SK-N-SH (cell line): ENCODE results near the gene PHF14. TPM values are rescaled to one million over a fixed set of nuclear protein-coding genes. Genes with fewer than 3 reads are reported as not detected.

Experiments used
- CTCF ChIA-PET: fragments of 300-600, 350-600 bp; formaldehyde crosslinking; extraction: SDS; loops from one replicate; lab custom pipeline; 2021; lab: Yijun Ruan, JAX
- POLR2A ChIA-PET: fragments of 350-600 bp; sonication (Branson Sonifier 250); formaldehyde crosslinking; extraction: SDS; loops from one replicate; lab custom pipeline; 2020; ENCODE audit warnings: antibody characterized with exemption, inconsistent platforms; lab: Yijun Ruan, JAX
- DNase-seq: peaks from one replicate; pipeline ENCODE4 v3.0.0; 2012
- H2AFZ ChIP-seq: fragments of 200-600 bp; sonication (generic); 2 replicates; pipeline ENCODE4 v1.8.1; 2016; ENCODE audit warnings: antibody characterized with exemption, mild to moderate bottlenecking, low read depth
- H3F3A ChIP-seq: fragments of 200-600 bp; sonication (generic); replicated peaks from 2 replicates; pipeline ENCODE3; 2016; ENCODE audit warnings: antibody characterized with exemption, mild to moderate bottlenecking; ENCODE audit not compliant: insufficient read depth
- H3K27ac ChIP-seq, 2 experiments: fragments of 200-500 bp in 1 of 2; fragments of 200-600 bp in 1 of 2; sonication (Bioruptor generic) in 1 of 2; sonication (generic), shearing (Covaris generic) in 1 of 2; 2 replicates each; pipeline versions ENCODE4 v1.5.1 to v1.6.1; 2014 to 2016; ENCODE audit warnings: low read depth in 2 of 2, inconsistent platforms in 1 of 2, low read length in 1 of 2, mild to moderate bottlenecking in 1 of 2, mixed read lengths in 1 of 2
- H3K27me3 ChIP-seq: fragments of 200-600 bp; sonication (generic), shearing (Covaris generic); 2 replicates; pipeline ENCODE4 v1.6.1; 2016; ENCODE audit warnings: mixed run types; ENCODE audit not compliant: insufficient read depth
- H3K36me3 ChIP-seq, 2 experiments: fragments of 200-500 bp in 1 of 2; fragments of 200-600 bp in 1 of 2; sonication (Bioruptor generic) in 1 of 2; sonication (generic) in 1 of 2; replicated peaks in 1 of 2; 2 replicates each; pipeline versions ENCODE3 to v1.5.1; 2014 to 2016; ENCODE audit warnings: low read length in 1 of 2, mild to moderate bottlenecking in 1 of 2; ENCODE audit not compliant: insufficient read depth in 2 of 2, control insufficient read depth in 1 of 2
- H3K4me1 ChIP-seq, 2 experiments: fragments of 200-500 bp in 1 of 2; fragments of 200-600 bp in 1 of 2; sonication (Bioruptor generic) in 1 of 2; sonication (generic), shearing (Covaris generic) in 1 of 2; 2 replicates each; pipeline versions ENCODE4 v1.5.1 to v1.6.1; 2014 to 2016; ENCODE audit warnings: low read depth in 1 of 2, low read length in 1 of 2, mixed run types in 1 of 2; ENCODE audit not compliant: insufficient read depth in 2 of 2, control insufficient read depth in 1 of 2
- H3K4me2 ChIP-seq: fragments of 200-600 bp; sonication (generic), shearing (Covaris generic); 2 replicates; pipeline ENCODE4 v1.6.1; 2017; ENCODE audit warnings: mixed run types
- H3K4me3 ChIP-seq, 2 experiments: fragments of 200-500 bp in 1 of 2; fragments of 200-600 bp in 1 of 2; sonication (Bioruptor generic) in 1 of 2; sonication (generic), shearing (Covaris generic) in 1 of 2; 2 replicates each; pipeline versions ENCODE4 v1.5.1 to v1.8.1; 2014 to 2016; ENCODE audit warnings: low read depth in 2 of 2, inconsistent platforms in 1 of 2, low read length in 1 of 2, mild to moderate bottlenecking in 1 of 2, mixed read lengths in 1 of 2, moderate library complexity in 1 of 2
- H3K79me2 ChIP-seq: fragments of 200-600 bp; sonication (generic); 2 replicates; pipeline ENCODE4 v1.8.1; 2017; ENCODE audit warnings: mild to moderate bottlenecking; ENCODE audit not compliant: insufficient read depth
- H3K9ac ChIP-seq: fragments of 200-600 bp; sonication (generic); 2 replicates; pipeline ENCODE4 v1.6.1; 2017; ENCODE audit warnings: mixed run types
- H3K9me2 ChIP-seq: fragments of 200-600 bp; sonication (generic); 2 replicates; pipeline ENCODE4 v1.6.1; 2017; ENCODE audit warnings: mixed run types
- H3K9me3 ChIP-seq: fragments of 200-600 bp; sonication (generic); 2 replicates; pipeline ENCODE4 v1.6.1; 2017; ENCODE audit warnings: mixed run types, mild to moderate bottlenecking, moderate library complexity
- H4K20me1 ChIP-seq: fragments of 200-600 bp; sonication (generic); 2 replicates; pipeline ENCODE4 v1.6.1; 2017; ENCODE audit warnings: mild to moderate bottlenecking, mixed run types; ENCODE audit not compliant: insufficient read depth
- CHD2 ChIP-seq: fragments of 150-350 bp; IDR thresholded peaks from 2 replicates; pipeline ENCODE4 v1.6.1; 2018; ENCODE audit warnings: low read length; ENCODE audit not compliant: partially characterized antibody
- ELF1 ChIP-seq: IDR thresholded peaks from 2 replicates; pipeline ENCODE4 v1.4.0; 2012
- EP300 ChIP-seq, 2 experiments: IDR thresholded peaks; 2 replicates each; pipeline versions ENCODE4 v1.4.0 to v1.6.1; 2012; ENCODE audit warnings: borderline replicate concordance in 1 of 2, low read depth in 1 of 2, low read length in 1 of 2
- EZH2phosphoT487 ChIP-seq: fragments of 200-600 bp; sonication (generic); IDR thresholded peaks from 2 replicates; pipeline ENCODE4 v1.6.1; 2017; ENCODE audit warnings: low read depth, mixed run types, mild to moderate bottlenecking, antibody characterized with exemption, moderate library complexity, borderline replicate concordance
- FOXJ3 ChIP-seq: sonication (generic); formaldehyde crosslinking; IDR thresholded peaks from 2 replicates; pipeline ENCODE4 v1.5.1; 2020; ENCODE audit warnings: mild to moderate bottlenecking, missing genetic modification reagents
- GATA2 ChIP-seq: sonication (generic); formaldehyde crosslinking; IDR thresholded peaks from 2 replicates; pipeline ENCODE4 v1.5.0; 2020; ENCODE audit warnings: mild to moderate bottlenecking, missing genetic modification reagents
- JUND ChIP-seq: IDR thresholded peaks from 2 replicates; pipeline ENCODE4 v1.4.0; 2012
- MXI1 ChIP-seq: IDR thresholded peaks from 2 replicates; pipeline ENCODE4 v1.6.1; 2012; ENCODE audit warnings: mild to moderate bottlenecking, low read depth, low read length, improper control_type of control experiment
- PBX3 ChIP-seq: IDR thresholded peaks from 2 replicates; pipeline ENCODE4; 2012
- POLR2AphosphoS5 ChIP-seq: IDR thresholded peaks from 2 replicates; pipeline ENCODE4 v1.6.1; 2012; ENCODE audit warnings: low read depth, low read length
- RAD21 ChIP-seq: IDR thresholded peaks from 2 replicates; pipeline ENCODE4 v1.6.1; 2012; ENCODE audit warnings: mild to moderate bottlenecking, low read length
- RCOR1 ChIP-seq: fragments of 150-350 bp; IDR thresholded peaks from 2 replicates; pipeline ENCODE4 v1.6.1; 2017; ENCODE audit warnings: antibody characterized with exemption, low read length
- RFX5 ChIP-seq: IDR thresholded peaks from 2 replicates; pipeline ENCODE4 v1.6.1; 2012; ENCODE audit warnings: mild to moderate bottlenecking, improper control_type of control experiment, low read length
- SMC3 ChIP-seq: IDR thresholded peaks from 2 replicates; pipeline ENCODE4 v1.6.1; 2012; ENCODE audit warnings: low read depth, low read length, improper control_type of control experiment
- TCF12 ChIP-seq: IDR thresholded peaks from 2 replicates; pipeline ENCODE4 v1.4.0; 2012
- TEAD4 ChIP-seq: IDR thresholded peaks from 2 replicates; pipeline ENCODE4 v1.4.0; 2012; ENCODE audit warnings: mild to moderate bottlenecking, borderline replicate concordance; ENCODE audit not compliant: insufficient read depth
- YY1 ChIP-seq: IDR thresholded peaks from 2 replicates; pipeline ENCODE4 v1.4.0; 2012; ENCODE audit warnings: low read depth, mild to moderate bottlenecking
- ZBTB33 ChIP-seq: IDR thresholded peaks from 2 replicates; pipeline ENCODE4 v1.4.0; 2012; ENCODE audit warnings: low read depth, borderline replicate concordance
- WGBS: methylation state at CpG from one replicate; pipeline ENCODE4 v1.1.6; 2017; ENCODE audit warnings: low lambda C conversion rate; 5-methylcytosine and 5-hydroxymethylcytosine counted together
- polyA plus RNA-seq, 3 experiments: library from polyadenylated mRNA; depleted of rRNA; stranded (reverse); fragments of >200 nt; gene quantifications; 2 replicates each; pipeline ENCODE4 v1.2.3, GENCODE V29; 2012

Gene PHF14
- polyA plus RNA-seq, 1 of the 3 experiments (the other 2 are of a cell fraction): 19.2 TPM

- no peaks in the 10 kb centered on the region for H3K9me2 ChIP-seq
- no peak overlapping the region; the same call in 1 of the 2 replicates for H3K4me2 ChIP-seq
- TF ChIP-seq ZBTB33 (no peak), EP300 (IDR thresholded peaks at IDR 0.05; ENCODE audit: borderline replicate concordance in 1 of 2, low read depth in 1 of 2, low read length in 1 of 2) (peak in 1 of 2 experiments; percentile 93; a peak in 2 of 4 replicates), ELF1 (no peak), SMC3 (no peak), JUND (0 out of 2 replicates have a peak, but pooled peaks have one; percentile 12), RCOR1 (peak; percentile 99), FOXJ3 (peak; percentile 42; the same call in 1 of the 2 replicates), TEAD4 (peak; percentile 14; the same call in 1 of the 2 replicates), RAD21 (peak; percentile 38), RFX5 (0 out of 2 replicates have a peak, but pooled peaks have one; percentile 41), CHD2 (peak; percentile 77), EZH2phosphoT487 (no peak; the same call in 1 of the 2 replicates), POLR2AphosphoS5 (peak; percentile 87), GATA2 (peak; percentile 73), TCF12 (peak; percentile 89), PBX3 (peak; percentile 78), MXI1 (peak; percentile 38; the same call in 1 of the 2 replicates), YY1 (no peak)
- peaks cover 28 to 45% of the 10 kb centered on the region in 2 experiments for H3K36me3 ChIP-seq
- H3K9me3 ChIP-seq: no peaks in the 10 kb centered on the region
- DNase-seq: peak; percentile 69
- peaks cover 3% of the 10 kb centered on the region; the same call in 1 of the 2 replicates for H4K20me1 ChIP-seq
- peaks cover 0 to 31% of the 10 kb centered on the region in 2 experiments; a peak in 2 of 4 replicates for H3K4me1 ChIP-seq
- no peaks in the 10 kb centered on the region for H3K79me2 ChIP-seq
- peak overlapping the region; percentile 18 to 99; a peak in 3 of 4 replicates for H3K27ac ChIP-seq
- 36% methylated on average over 2 of the region's 2 CpGs for WGBS
- H2AFZ ChIP-seq: no peak overlapping the region
- no peak overlapping the region for H3K9ac ChIP-seq
- POLR2A ChIA-PET: interaction anchor here (0.8 to 1.1 kb wide), 2 partner anchors 52 to 86 kb away, joined by 3 to 5 read pairs; a partner anchor contains a TSS
- CTCF ChIA-PET: interaction anchor here (1.0 to 1.2 kb wide), 2 partner anchors 146 to 185 kb away, joined by 4 to 8 read pairs; no protein-coding TSS in a partner anchor
- no peaks in the 10 kb centered on the region for H3K27me3 ChIP-seq
- peaks cover 6% of the 10 kb centered on the region for H3F3A ChIP-seq
- no peak overlapping the region for H3K4me3 ChIP-seq
Measured at GRCh38 chr7:11026452-11027359, 53.0 kb downstream of the PHF14 start.
